Measurements from ENCODE around the gene KIF1A. TPM values are rescaled to one million over a fixed set of nuclear protein-coding genes. Genes with fewer than 3 reads are reported as not detected.
"Not testable (repeated sequence)": the region's sequence is repeated elsewhere in the genome, so short reads cannot be mapped to it uniquely, and the experiment has no call there.

Gene KIF1A
- polyA plus RNA-seq, 4 donors, result 7.4 to 11.6 (median 10.6) TPM

GRCh38 chr2:240691631-240692420 lies 128.2 kb downstream of the KIF1A start, which contains the start of gene AQP12A:
Gene AQP12A, plus strand, starts transcription at chr2:240691866. Its CDS starts 48 bp downstream, at chr2:240691914.
- not testable (repeated sequence) for DNase-seq (ENCODE audit: low read depth in 4 of 4, low spot score in 3 of 4)

GRCh38 chr2:240691075-240691427 lies 129.0 kb downstream of the KIF1A start:
- DNase-seq (ENCODE audit: low read depth in 4 of 4, low spot score in 3 of 4), result not testable (repeated sequence)

GRCh38 chr2:240690421-240691074 lies 129.5 kb downstream of the KIF1A start:
- not testable (repeated sequence) for DNase-seq (ENCODE audit: low read depth in 4 of 4, low spot score in 3 of 4)

GRCh38 chr2:240689975-240690374 lies 130.0 kb downstream of the KIF1A start:
- no peak for DNase-seq (ENCODE audit: low read depth in 4 of 4, low spot score in 3 of 4)

GRCh38 chr2:240688553-240688919 lies 131.5 kb downstream of the KIF1A start:
- no peak for DNase-seq (ENCODE audit: low read depth in 4 of 4, low spot score in 3 of 4)

- DNase-seq (ENCODE audit: low read depth in 4 of 4, low spot score in 3 of 4), result no peak
Measured at GRCh38 chr2:240687741-240688552, 132.1 kb downstream of the KIF1A start.

- no peak for DNase-seq (ENCODE audit: low read depth in 4 of 4, low spot score in 3 of 4)
Measured at GRCh38 chr2:240687045-240687740, 132.8 kb downstream of the KIF1A start.

GRCh38 chr2:240686460-240686859 lies 133.6 kb downstream of the KIF1A start:
- DNase-seq (ENCODE audit: low read depth in 4 of 4, low spot score in 3 of 4), result no peak

- DNase-seq (ENCODE audit: low read depth in 4 of 4, low spot score in 3 of 4), result peak; percentile 60 to 81 (median 62)
Measured at GRCh38 chr2:240685771-240686371, 134.1 kb downstream of the KIF1A start.

GRCh38 chr2:240683980-240684728 lies 135.9 kb downstream of the KIF1A start:
- DNase-seq (ENCODE audit: low read depth in 4 of 4, low spot score in 3 of 4), result not testable (repeated sequence)

GRCh38 chr2:240683329-240683979 lies 136.6 kb downstream of the KIF1A start:
- not testable (repeated sequence) for DNase-seq (ENCODE audit: low read depth in 4 of 4, low spot score in 3 of 4)

- DNase-seq (ENCODE audit: low read depth in 4 of 4, low spot score in 3 of 4), result not testable (repeated sequence)
Measured at GRCh38 chr2:240682431-240683224, 137.4 kb downstream of the KIF1A start, which contains the start of gene AQP12B. Gene AQP12B, minus strand, starts transcription at chr2:240682885. Its CDS starts 48 bp downstream, at chr2:240682837.

GRCh38 chr2:240680185-240680584 lies 139.8 kb downstream of the KIF1A start:
- not testable (repeated sequence) for DNase-seq (ENCODE audit: low read depth in 4 of 4, low spot score in 3 of 4)

GRCh38 chr2:240678909-240679308 lies 141.1 kb downstream of the KIF1A start:
- not testable (repeated sequence) for DNase-seq (ENCODE audit: low read depth in 4 of 4, low spot score in 3 of 4)

GRCh38 chr2:240678043-240678442 lies 142.0 kb downstream of the KIF1A start:
- DNase-seq (ENCODE audit: low read depth in 4 of 4, low spot score in 3 of 4), result not testable (repeated sequence)

- DNase-seq (ENCODE audit: low read depth in 4 of 4, low spot score in 3 of 4), result not testable (repeated sequence)
Measured at GRCh38 chr2:240675345-240675744, 144.7 kb downstream of the KIF1A start.

- DNase-seq (ENCODE audit: low read depth in 4 of 4, low spot score in 3 of 4), result not testable (repeated sequence)
Measured at GRCh38 chr2:240674461-240675184, 145.4 kb downstream of the KIF1A start.
